Stimulated activated CD8-positive, alpha-beta memory T cell treated with anti-CD3 and anti-CD28 coated beads, Interleukin-12 subunit alpha, Interleukin-12 subunit beta, amount 100 ng/mL, for 4 hours (primary cell): Measurements from ENCODE around the gene AOC3.
"Not testable (repeated sequence)": the region's sequence is repeated elsewhere in the genome, so short reads cannot be mapped to it uniquely, and the experiment has no call there.

Experiments used
- DNase-seq: peaks from one replicate; pipeline ENCODE4 v3.0.0-alpha.2; 2020; ENCODE audit warnings: low read depth

AOC3 gene

DNA sequence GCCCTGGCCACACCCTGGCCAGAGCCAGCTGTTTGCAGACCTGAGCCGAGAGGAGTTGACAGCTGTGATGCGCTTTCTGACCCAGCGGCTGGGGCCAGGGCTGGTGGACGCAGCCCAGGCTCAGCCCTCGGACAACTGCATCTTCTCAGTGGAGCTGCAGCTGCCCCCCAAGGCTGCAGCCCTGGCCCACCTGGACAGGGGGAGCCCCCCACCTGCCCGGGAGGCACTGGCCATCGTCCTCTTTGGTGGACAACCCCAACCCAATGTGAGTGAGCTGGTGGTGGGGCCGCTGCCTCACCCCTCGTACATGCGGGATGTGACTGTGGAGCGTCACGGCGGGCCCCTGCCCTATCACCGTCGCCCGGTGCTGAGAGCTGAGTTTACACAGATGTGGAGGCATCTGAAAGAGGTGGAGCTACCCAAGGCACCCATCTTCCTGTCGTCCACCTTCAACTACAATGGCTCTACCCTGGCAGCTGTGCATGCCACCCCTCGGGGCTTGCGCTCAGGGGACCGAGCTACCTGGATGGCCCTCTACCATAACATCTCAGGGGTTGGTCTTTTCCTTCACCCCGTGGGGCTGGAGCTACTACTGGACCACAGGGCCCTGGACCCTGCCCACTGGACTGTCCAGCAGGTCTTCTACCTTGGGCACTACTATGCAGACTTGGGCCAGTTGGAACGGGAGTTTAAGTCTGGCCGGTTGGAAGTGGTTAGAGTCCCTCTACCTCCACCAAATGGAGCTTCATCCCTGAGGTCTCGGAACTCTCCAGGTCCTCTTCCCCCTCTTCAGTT is 6.0 kb upstream of the AOC3 start:
- no peak for DNase-seq

DNA sequence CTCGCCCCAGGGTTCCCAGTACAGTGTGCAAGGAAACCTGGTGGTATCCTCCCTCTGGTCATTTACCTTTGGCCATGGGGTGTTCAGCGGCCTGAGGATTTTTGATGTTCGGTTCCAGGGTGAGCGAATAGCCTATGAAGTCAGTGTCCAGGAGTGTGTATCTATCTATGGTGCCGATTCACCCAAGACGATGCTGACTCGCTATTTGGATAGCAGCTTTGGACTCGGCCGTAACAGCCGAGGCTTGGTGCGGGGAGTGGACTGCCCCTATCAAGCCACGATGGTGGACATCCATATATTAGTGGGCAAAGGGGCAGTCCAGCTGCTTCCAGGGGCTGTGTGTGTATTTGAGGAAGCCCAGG is 5.5 kb upstream of the AOC3 start:
- no peak for DNase-seq

DNA sequence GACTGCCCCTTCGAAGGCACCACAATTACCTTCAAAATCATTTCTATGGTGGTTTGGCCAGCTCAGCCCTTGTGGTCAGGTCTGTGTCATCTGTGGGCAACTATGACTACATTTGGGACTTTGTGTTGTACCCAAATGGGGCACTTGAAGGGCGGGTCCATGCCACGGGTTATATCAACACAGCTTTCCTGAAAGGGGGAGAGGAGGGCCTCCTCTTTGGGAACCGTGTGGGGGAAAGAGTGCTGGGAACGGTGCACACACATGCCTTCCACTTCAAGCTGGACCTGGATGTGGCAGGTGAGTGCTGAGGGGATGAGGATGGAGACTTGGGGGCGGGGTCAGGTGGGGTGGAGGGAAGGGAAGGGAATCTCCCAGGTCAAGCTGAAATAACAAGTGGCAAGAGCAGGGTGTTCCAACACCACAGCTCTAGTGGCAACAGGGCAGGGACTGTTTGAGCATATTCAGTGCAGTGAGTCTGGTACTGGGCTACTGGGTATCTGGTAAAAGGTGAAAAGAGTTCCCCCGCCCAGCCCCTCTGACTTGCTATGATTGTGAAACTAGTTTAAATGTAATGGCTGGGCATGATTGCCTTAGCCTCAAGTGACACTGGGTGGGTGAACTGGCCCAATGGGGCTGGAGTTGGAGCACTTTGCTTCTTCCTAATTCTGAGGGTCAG is 4.9 kb upstream of the AOC3 start:
- DNase-seq: no peak

DNA sequence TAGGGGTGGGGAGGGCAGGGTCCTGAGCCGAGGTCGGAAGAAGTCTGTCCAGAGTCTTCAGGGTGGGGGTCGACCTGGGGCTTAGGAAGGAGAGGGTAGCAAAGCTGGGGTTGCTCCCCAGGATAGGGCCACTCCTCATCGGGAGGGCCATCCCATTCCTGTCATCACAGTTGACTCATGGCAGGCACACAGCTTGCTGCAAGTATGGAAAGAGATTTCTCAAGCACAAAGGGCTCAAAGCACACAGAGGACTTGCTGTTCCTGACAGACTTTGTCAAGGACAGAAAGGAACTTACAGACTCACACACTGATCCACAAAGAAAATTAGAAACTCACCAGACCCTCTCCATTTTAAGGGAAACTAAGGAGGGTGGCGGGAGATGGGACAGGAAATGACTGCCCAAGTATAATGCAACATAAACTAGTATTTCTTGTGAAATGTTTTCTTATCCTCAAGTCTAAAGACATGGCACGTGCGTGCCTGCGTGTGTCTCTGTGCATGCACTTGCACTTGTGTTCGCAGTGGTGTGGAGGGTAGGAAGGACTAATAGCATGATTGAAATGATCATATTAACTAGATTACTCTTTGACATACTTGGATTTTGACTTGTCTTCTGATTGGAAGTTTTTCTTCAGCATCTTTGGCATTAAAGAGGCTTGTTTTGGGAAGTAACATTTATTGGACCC is 4.3 kb upstream of the AOC3 start:
- no peak for DNase-seq

DNA sequence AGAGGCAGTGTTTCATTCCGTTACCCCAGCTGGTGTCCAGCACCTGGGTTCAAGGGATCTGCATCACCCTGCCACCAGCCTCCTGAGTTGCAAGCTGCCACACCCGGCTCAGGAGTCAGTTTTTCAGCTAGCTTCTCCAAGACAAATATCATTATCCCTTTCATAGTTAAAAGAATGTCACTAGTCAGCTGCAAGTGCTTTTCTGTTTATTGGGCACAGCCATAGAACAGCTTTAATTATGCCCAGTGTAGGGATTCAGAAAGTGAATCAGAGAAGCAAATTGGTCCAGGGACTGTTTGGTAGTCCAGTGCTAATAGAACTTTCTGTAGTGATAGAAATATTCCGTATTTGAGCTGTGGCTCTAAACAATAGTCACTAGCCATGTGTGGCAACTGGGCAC is 2.9 kb upstream of the AOC3 start:
- DNase-seq: no peak

DNA sequence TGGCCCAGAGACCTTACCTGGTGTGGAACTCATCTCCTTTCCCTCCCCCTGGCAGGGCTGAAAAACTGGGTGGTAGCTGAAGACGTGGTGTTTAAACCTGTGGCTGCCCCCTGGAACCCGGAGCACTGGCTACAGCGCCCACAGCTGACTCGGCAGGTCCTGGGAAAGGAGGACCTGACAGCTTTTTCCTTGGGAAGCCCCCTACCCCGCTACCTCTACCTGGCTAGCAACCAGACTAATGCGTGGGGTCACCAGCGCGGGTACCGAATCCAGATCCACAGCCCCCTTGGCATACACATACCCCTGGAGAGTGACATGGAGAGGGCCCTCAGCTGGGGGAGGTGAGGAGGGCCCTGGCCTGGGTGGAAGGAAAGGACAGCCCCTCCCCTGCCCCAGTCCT is 2.0 kb upstream of the AOC3 start:
- DNase-seq: no peak

DNA sequence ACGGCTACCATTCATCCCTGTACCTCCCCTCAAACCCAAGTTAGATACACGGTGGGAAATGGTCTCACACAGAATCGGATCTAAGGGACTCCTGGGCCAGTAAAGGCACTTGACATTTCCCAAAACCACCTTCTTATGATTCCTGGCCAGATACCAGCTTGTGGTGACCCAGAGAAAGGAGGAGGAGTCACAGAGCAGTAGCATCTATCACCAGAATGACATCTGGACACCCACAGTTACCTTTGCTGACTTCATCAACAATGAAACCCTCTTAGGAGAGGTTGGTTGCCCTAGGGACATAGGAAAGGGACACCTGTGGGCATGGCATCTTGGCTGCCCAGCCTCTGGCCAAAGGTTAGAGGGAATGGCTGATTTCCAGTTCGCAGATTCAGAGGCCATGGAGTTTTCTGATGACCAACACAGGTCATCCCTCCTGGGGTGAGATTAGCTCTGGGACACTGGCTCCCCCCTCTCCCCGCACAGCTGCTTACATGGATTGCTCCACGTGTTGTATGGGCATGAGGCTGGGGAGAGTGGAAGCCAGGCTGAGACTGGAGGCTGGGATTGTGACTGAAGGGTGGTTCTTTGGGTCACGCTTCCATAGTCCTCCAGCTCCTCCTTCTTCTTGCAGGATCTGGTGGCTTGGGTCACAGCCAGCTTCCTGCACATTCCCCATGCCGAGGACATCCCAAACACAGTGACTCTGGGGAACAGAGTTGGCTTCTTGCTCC is 1.4 kb upstream of the AOC3 start:
- no peak for DNase-seq

DNA sequence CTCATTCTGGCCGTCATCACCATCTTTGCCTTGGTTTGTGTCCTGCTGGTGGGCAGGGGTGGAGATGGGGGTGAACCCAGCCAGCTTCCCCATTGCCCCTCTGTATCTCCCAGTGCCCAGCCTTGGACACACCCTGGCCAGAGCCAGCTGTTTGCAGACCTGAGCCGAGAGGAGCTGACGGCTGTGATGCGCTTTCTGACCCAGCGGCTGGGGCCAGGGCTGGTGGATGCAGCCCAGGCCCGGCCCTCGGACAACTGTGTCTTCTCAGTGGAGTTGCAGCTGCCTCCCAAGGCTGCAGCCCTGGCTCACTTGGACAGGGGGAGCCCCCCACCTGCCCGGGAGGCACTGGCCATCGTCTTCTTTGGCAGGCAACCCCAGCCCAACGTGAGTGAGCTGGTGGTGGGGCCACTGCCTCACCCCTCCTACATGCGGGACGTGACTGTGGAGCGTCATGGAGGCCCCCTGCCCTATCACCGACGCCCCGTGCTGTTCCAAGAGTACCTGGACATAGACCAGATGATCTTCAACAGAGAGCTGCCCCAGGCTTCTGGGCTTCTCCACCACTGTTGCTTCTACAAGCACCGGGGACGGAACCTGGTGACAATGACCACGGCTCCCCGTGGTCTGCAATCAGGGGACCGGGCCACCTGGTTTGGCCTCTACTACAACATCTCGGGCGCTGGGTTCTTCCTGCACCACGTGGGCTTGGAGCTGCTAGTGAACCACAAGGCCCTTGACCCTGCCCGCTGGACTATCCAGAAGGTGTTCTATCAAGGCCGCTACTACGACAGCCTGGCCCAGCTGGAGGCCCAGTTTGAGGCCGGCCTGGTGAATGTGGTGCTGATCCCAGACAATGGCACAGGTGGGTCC is 607 bp downstream of the AOC3 start:
- DNase-seq: not testable (repeated sequence)

DNA sequence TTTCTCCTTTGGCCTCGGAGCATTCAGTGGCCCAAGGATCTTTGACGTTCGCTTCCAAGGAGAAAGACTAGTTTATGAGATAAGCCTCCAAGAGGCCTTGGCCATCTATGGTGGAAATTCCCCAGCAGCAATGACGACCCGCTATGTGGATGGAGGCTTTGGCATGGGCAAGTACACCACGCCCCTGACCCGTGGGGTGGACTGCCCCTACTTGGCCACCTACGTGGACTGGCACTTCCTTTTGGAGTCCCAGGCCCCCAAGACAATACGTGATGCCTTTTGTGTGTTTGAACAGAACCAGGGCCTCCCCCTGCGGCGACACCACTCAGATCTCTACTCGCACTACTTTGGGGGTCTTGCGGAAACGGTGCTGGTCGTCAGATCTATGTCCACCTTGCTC is 1.4 kb downstream of the AOC3 start:
- no peak for DNase-seq

DNA sequence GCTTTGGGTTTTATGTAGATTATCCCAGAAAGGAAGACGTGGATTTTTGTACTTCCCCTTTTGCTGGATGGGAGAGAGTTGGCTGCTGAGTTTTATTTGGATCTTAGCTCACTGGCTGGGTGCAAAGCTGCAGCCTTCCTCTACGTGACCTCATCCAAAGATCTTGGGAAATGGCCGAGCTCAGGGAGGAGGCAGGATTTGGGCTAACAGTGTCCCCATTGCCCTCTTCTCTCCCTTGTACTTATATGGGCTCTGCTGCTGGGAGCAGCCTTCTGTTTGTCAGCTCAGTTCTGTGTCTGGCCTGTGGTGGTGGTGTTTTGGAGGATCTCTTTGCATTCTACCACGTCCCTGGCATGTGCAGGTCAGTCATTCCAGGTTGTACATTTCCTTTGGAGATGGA is 2.0 kb downstream of the AOC3 start:
- DNase-seq: no peak

DNA sequence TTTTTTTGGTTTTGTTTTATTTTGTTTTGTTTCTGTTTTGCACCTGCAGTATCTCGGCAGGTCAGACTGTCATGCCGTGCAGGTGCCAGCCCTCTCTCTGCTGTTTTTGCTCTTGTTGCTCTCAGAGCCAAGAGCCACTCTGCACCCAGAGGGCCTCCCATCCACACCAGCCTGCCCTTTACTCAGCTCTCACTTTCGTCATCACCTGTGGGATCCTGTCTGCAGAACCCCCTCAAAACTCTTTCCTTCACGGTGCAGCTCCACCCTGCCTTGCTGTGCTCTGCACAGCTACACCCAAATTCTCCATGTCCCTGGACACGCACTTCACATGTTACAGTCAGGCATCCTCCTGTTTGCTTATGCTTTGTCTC is 2.6 kb downstream of the AOC3 start:
- no peak for DNase-seq

DNA sequence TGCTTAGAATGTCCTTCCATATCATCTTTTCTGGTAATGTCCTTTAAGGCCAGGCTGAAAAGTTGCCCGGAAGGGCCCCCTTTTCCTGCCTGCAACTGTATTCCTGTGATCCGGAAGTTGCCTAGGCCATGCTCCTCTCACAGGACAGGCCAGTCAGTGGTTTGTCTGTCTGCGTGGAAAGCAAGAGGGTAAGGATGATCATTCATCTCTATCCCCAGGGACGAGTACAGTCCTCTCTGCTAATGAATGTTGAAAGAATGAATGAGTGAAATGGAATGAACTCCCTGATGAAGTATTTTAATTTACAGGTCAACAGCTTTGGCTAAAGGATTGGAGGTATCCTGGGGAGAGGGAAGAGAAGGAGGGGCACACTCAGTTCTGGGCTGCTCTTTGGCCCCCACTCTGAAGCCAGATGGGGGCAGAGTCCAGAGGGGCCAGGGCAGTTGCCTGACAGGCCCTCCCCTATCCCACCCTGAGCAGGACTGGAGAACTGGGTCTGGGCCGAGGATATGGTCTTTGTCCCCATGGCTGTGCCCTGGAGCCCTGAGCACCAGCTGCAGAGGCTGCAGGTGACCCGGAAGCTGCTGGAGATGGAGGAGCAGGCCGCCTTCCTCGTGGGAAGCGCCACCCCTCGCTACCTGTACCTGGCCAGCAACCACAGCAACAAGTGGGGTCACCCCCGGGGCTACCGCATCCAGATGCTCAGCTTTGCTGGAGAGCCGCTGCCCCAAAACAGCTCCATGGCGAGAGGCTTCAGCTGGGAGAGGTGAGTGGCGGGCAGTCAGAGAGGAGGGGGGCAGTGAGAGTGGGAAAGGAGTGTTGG is 3.2 kb downstream of the AOC3 start:
- DNase-seq: no peak

DNA sequence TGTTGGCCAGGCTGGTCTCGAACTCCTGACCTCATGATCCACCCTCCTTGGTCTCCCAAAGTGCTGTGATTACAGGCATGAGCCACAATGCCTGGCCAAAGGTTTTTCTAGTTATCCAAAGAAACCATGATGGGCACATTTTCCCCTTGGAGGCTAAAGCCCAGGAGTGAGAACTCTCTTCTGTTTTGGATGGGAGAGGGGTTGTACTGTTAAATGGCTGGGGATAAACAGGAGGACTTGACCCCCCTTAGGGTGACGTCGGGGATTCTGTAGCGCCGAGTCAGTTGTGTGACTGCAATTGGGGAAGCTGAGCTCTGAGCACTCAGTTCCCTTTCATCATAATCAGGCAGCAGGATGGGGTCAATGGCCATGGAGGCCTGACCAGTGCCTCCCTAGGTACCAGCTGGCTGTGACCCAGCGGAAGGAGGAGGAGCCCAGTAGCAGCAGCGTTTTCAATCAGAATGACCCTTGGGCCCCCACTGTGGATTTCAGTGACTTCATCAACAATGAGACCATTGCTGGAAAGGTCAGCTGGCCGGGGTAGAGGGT is 4.1 kb downstream of the AOC3 start:
- DNase-seq: no peak

DNA sequence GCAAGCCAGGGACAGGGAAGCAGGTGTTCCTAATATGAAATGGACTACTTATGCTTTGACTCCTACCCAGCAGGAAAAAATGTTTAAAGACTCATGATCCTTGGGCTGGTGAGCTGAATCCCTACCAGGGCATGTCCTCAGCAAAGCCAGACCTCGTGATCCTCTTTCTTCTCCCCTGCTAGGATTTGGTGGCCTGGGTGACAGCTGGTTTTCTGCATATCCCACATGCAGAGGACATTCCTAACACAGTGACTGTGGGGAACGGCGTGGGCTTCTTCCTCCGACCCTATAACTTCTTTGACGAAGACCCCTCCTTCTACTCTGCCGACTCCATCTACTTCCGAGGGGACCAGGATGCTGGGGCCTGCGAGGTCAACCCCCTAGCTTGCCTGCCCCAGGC is 5.1 kb downstream of the AOC3 start:
- DNase-seq: not testable (repeated sequence)

DNA sequence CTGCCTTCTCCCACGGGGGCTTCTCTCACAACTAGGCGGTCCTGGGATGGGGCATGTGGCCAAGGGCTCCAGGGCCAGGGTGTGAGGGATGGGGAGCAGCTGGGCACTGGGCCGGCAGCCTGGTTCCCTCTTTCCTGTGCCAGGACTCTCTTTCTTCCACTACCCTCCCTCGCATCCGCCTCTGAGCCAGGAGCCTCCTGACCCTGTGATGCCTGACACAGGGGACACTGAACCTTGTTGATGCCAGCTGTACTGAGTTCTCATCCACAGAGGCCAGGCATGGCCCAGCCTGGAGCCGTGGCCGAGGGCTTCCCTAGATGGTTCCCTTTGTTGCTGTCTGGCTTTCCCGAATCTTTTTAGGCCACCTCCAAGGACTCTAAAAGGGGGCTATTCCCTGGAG is 5.5 kb downstream of the AOC3 start:
- not testable (repeated sequence) for DNase-seq

DNA sequence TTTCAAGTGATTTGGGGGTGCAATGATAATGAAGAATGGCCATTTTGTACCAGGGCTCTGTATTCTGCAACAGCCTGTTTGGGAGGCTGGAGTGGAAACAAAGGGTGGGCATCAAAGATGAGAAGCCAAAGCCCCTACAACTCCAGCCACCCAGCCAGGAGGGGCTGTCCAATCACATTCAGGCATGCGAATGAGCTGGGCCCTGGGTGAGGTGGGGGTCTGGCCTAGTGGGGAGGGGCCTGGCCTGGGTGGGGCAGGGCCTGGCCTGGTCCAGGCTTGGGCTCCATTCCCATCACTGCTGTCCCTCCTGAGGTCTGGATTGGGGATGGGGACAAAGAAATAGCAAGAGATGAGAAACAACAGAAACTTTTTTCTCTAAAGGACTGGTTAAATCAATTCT is 6.4 kb downstream of the AOC3 start:
- no peak for DNase-seq

DNA sequence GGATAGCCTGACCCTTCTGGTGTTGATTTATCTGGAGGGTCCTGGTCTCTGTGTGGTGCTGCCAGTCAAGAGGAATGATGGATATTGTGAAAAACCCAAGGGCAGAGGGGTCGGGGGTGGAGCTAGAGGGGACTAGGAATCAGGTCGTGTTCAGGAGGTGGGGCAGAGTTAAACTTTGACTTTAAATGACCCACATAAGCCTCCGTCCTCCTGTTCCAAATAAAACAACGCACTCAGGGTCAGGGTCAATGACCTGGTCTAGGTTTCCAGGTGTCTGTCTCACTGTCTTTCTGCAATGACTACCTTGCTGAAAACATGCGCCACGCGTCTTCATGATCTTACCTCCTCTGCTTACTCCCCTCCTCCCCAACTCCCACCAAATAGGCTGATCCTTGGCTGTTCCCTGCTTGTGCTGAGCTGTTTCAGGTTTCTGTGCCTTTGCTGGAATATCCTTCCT is 14.7 kb downstream of the AOC3 start:
- DNase-seq: no peak

DNA sequence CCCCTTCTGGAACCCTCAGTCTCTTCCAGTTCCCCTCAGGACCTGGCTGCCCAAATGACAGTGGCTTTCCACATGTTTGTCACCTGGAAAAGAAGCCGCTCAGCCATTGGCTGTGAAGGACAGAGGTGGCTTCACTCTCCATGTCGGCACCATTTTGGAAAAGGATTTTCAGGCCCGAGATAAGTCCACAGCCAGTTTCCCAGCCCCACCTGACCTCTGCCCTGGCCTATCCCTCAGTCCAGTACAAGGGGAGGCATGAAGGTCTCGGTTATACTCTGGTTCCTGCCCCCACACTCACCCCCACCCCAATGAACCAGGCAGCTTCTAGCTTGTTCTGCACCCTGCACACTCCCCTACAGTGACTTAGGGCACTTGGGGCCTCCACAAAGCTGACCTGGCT is 15.2 kb downstream of the AOC3 start:
- DNase-seq: no peak

DNA sequence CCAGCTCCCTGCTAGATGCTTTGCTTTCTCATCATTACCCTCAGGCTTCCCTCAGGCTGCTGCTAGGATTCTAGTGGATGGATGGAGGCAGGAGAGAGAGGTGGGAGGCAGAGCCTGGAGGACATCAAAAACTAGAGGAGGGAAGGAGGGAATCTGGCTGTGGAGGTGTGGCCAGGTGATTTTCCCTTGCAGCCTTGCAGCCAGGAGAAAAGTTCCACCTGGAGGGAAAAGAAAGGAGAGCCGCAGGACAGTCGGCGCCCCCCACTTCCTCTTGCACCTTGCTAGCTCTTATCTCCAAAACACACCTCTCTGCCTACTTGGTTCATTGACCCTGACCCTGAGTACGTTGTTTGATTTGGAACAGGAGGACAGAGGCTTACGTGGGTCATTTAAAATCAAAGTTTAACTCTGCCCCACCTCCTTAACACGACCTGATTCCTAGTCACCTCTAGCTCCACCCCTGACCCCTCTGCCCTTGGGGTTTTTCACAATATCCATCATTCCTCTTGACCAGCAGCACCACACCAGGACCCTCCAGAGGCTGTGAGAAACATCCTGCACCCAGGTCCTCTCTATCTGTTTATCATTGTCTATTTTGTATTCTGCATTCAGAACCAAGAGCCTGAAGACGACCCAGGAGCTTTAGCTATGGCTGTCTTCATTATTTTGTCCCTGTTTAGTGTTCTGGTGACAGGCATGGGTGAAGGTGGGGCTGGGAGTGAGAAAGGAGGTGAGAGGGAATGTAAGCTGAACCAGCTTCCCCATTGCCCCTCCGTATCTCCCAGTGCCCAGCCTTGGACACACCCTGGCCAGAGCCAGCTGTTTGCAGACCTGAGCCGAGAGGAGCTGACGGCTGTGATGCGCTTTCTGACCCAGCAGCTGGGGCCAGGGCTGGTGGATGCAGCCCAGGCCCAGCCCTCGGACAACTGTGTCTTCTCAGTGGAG is 15.9 kb downstream of the AOC3 start:
- no peak for DNase-seq
